Dedifferentiated amniotic fluid mesenchymal stem cell (primary cell): ENCODE measurements around the gene MAD1L1.

Source experiments
- DNase-seq: peaks from one replicate; pipeline ENCODE4 v3.0.0-alpha.2; 2016; ENCODE audit errors: extremely low spot score

MAD1L1 gene

DNA sequence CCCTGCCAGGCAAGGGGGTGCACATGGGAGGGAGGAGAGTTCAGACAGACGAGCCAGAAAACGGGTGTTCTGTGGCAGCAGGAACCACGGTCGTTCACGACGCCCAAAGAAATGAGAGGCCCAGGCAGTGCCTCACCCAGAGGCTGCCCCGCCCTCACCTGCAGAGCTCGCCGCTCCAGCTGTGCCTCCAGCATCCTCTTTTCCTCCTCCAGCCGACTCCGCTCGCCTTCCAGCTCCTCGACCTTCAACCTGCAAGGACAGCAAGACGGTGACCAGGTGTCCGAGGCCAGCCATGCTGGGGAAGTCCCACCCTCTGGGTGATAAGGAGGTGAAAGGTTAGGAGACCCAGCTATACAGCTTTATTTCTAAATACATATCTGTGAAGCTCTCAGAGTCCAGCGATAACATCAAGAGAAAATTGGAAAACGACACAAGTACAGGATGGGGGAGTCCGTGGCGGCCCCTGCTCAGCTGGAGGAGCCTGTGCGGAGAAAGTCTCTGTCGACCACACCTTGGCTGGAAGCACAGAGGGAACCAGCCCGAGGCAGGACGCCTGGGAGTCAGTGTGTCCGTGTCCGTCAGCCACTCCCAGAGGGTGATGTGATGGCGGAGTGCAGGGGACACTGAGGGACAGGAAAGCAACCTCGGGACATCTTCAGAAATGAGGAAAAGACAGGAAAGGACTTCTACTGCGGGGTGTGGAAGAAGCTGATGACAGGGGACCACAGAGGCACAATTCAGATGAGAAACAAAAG lies 275.1 kb downstream of the MAD1L1 start:
- no peak for DNase-seq

DNA sequence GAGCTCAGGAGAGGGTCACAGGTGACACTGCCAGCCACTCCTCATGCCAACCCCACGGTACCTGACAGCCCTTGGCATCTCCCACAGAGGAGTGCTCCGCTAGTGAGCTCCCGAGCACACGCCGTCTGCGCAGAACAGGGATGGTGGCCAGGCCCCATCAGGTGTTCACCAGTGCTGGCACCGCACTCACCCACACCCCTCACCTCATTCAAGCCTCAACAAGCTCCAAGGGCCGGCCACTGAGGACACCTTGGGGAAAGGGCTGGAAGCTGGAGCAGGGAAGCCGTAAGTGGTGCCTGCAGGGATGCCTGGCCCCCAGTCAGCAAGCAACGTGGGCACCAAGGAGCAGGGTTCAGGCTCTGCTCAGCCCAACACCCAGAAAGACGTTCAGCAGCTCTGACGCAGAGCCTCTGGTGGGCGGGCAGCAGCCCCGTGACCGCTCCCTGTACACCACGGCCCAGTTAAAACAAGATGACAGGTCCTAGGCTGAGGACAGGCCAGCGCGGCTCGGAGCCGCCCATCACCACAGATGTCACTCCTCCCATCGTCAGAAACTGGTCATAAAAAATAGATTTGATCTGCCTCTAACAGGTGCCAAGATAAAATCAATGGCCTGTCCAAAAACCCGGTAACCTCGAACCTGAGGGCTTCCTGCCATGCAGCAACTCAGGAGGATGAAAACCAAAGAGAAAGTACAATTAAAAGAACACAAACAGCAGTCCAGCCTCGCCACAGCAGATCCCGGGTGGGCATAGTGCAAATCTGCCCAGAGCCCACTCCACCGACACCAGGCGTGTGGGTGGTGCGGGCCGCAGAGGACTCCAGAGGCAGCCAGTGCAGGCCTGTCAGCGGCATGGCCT lies 275.9 kb downstream of the MAD1L1 start:
- DNase-seq = no peak

DNA sequence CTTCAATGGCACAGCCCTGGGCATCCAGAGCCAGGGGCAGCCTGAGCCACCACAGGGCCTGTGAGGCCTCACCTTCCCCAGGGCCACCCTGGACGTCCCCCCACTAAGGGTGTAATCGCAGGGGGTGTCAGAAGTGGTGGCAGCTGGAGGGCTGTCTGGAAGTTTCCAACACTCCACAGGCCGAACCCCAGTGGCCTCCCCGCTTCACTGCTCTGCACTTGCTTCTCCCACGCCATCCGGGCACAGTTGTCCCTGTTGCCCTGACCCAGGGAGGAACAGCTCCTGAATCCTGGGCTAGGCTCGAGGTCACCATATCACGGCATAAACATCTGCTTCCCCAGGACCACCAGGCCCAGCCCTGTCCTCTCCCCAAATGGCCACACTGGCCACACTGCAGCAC lies 276.6 kb downstream of the MAD1L1 start:
- DNase-seq = no peak

DNA sequence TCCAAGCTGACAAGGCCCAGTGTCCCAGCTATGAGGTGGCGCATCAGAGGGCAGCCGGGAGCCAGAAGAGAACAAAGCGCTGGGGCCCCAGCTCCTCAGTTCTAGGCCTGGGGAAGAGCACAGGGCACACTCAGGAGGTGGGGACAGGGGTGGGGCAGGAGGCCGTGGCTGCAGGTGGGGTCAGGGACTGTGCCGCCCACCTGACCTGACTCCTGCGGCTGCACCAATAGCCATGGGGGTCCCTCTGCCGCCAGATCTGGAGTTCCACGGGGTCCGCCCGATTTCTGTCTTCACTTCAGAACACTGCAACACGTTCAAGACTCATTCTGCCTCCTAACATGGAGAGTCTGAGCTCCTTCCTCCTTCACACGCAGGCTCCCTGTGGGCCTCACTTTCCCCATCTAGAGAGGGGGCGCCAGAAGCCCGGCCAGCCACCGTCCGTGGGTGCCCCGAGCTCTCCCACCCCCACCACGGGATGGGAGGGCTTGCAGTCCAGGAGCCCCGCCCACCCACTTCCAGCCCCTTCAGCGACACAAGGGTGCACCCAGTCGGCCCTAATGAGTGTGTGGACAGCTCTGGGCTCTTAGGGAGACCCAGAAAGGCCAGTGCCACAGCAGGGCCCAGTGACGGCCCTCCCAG lies 278.3 kb downstream of the MAD1L1 start:
- no peak for DNase-seq

DNA sequence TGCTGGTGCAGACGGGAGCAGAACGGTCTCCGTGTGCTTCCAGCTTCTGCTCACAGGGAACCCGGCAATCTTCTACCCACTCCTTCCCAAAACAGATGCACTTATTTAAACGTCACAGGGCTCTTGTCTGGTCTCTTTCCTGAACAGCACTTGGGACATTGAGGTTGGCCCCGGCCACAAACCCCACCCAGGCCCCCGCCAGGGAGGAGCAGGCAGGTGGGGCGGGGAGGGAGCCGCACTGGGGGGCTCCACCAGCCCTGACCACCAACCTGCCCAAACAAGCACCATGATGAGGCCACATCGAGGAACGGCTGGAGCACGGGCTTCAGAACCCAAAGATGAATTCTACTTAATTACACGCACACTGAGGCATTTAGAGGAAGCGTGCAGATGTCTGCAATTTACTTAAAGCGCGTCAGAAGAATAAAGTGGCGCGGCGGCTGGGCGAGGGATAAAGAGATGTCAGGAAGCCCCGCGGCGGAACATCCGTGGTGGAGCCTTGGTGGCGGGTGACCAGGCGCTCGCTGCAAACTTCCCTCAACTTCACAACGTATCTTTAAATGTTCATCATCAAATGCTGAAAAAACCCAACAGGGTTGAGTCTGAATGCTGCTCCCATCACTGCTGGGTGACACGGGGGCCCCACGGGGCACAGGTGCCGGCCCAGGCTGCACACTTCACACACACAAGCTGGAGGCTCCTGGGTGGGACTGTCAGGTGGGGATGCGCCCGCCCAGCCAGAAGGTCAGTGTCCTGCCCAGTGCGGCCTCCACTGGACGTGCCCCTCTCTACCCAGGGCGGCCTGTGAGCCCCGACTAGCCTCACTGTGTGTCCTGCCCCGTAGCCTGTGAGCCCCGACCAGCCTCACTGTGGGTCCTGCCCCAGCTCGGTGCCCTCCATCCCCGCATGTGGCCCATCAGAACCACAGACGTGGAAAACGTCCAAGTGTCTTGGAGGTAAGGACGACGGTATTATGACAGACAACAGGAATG lies 279.2 kb downstream of the MAD1L1 start:
- DNase-seq = no peak

DNA sequence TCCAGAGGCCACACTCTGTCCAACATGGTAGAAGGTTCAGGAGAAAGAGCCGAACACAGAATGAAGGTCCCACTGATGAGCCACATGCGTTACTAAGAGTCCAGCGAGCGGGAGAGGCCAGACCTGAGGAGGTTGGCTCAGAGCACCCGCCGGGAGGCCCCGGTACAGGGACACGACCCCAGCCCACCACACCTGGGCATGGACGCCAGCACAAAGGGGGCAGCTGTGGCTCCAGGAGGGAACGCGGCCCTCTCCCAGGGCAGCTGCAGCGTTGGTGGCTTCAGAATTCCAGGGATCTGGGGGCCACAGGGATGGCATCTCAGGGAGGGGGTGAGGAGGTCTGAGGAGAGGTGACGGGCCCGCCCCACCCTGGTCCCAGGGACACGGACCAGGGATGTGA lies 280.0 kb downstream of the MAD1L1 start:
- DNase-seq = no peak

DNA sequence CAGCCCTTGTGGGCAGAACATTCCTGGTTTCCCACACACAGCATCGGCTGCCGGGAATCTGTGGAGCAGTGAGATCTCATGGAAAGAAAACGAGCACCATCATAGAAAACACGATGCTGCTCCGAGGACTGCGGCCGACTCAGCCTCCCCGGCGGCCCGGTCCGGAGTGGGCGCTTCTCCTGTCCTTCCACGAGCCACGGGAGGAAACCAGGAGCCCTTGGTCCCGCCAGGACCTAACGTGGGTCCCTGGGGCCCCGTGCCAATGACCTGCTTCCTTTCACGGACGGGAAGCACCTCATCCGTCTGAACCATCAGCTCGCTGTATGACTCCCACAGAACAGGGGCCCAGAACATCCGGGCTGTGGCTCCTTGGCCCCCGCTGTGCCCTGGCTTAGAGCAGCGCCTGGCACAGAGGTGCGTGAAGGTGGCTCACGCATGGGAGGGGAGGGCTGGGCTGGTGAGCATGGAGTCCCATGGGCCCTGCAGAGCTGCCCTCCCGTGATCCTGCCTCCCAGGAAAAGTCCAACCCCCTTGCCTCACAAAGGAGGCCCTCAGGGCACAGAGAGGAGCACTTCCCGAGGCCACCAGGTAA lies 280.5 kb downstream of the MAD1L1 start:
- no peak for DNase-seq

DNA sequence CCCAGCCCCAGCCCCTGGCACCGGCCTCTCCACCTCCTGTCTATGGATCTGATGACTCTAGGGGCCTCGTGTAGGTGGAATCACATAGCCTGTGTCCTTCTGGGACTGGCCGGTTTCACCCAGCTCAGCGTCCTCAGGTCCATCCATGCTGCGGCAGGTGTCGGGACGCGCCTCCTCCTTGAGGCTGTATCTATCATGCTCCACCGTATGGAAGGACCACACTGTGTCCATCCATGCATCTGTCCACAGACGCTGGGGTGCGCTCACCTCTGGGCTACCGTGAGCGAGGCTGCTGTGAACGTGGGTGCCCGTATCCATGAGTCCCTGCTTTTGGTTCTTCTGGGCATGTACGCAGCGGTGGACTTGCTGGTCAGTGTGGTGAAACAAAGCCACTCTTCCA lies 281.1 kb downstream of the MAD1L1 start:
- DNase-seq = no peak

DNA sequence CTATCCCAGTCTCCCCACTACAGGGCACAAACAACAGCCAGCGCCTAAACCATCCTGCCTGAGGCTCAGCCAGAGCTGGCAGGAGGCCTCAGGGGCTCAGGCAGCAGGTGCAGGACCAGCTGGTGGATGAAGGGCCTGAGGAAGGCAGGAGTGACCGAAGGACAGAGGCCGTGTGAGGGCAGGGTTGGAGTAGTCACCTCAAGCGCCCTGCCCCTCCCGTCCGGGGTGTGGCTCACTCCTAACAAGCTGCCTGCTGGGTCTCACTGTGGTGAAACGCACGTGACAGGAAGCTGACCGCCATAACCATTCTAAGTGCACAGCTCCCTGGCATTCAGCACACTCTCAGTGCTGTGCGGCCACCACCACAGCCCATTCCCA lies 281.6 kb downstream of the MAD1L1 start:
- no peak for DNase-seq

DNA sequence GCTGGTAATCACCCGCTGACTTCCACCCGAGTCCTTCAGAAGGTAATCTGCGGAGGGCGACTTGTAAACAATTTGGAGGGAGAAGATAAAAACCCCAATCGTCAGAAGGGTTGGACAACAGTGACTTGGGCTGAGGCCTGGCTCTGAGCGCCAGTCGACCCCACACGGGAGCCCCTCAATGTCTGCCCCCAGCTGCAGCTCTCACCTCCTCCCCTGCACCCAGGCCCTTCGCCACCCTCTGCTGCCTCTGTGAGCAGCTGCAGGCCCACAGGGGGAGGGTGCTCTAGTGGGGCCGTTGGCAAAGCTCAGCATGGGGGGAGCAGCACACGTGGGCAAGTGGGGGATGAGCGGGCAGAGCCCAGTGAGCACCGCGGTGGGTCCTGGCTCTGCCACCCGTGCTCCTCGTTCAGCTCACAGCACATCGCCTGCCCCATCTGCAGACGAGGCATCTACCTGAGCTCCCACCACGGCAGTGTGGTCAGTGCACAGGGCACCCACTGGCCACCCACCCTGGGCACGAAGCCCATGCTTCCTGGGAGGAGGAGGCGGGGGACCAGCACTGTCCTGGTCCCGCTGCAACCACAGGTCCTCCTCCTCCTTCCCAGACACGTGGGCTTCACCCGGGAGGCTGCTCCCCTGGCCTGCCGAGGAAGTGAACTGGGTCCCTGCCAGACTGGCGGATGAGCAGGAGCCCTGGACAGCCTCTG lies 282.1 kb downstream of the MAD1L1 start:
- DNase-seq = no peak

DNA sequence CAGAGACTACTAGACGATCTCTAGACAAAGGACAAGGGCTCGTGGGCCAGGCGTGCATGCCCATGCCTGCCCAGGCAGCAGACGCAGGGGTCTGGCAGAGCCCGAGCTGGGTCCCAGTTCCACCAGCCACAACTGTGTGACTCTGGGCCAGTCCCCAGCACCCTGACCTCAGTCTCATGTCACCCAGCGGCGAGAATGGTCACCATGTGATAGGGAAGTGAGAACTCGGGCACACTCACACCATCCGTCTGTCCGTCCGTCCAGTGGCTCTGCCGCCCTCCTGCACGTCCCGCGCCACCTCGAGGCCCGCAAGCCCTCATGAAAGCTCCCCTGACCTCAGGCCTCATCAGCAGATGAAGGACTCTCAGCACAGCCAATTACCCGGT lies 282.7 kb downstream of the MAD1L1 start:
- no peak for DNase-seq

DNA sequence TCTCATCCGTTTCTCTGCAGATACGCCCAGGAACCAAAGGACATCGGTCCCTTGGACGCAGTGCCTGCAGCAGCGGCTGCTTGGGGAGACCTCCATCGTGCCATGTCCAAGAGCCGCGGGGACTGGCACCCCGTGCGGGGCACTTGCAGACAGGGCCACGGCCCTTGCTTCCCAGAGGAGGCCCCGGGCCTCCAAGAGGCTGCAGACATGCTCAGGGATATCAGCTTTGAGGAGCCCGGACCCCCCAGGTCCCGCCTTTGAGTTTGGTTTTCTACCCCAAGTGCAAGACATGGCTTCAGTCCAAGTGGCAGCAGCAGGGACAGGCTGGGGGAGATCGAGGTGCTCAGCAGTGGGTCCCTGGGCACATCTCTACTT lies 283.1 kb downstream of the MAD1L1 start:
- DNase-seq = no peak

DNA sequence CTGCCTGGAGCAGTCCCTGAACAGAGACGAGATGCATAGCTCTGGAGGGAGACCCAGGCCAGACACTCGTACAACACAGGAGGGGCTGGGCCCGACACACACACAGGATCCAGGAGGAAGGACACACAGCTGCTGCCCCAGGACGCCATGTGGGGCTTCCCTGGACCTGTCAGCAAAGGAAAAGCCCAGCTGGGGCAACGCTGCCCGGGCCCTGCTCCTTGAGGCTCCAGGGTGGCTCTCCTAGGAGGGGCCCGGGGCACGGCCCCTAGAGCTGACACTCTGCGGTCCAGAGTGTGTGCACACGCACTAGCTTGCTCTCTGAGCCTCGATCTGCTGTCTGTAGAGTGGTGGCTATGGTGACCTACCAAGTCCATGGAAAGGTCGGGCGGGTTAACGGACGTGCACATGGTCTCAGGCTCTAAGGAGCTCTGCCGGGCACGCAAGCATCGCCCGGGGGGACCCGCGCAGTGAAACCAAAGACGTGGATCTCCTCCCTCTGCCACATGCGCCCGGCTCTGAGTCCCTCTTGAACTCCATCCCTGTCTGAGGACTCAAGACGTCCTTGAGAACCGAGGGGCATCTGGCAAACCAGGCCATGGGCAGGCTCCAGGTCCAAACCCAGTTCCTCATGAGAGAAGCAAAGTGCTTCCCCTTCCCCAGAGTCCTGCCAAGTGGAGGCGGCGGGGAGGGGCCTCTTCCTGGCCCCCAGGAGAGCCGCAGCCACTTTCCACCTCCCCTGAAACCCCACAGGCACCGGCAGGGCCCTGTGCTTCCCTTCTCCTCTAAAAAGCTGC lies 283.7 kb downstream of the MAD1L1 start:
- DNase-seq = no peak

DNA sequence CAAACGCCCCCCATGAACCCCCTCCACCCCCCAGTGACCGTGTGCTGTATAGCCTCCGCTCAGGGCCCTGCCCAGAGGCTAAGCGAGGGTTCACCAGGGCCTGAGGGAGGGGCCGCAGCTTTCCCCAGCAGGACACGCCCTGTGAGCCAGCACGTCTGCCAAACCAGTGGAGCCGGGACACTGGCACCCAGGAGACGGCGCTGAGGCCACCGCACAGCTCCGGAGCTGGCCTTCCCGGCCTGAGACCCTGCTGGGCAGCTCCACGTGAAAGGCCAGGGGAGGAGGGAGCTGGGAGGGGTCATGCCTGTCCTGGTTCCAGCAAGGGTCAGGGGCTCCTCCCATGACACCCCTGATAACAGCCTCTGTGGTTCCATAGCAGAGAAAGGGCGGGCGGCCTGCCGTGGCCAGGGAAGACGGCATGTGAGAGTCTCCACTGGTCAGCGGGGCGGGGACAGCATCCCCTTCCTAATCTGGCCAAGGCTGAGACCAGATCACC lies 284.4 kb downstream of the MAD1L1 start:
- no peak for DNase-seq

DNA sequence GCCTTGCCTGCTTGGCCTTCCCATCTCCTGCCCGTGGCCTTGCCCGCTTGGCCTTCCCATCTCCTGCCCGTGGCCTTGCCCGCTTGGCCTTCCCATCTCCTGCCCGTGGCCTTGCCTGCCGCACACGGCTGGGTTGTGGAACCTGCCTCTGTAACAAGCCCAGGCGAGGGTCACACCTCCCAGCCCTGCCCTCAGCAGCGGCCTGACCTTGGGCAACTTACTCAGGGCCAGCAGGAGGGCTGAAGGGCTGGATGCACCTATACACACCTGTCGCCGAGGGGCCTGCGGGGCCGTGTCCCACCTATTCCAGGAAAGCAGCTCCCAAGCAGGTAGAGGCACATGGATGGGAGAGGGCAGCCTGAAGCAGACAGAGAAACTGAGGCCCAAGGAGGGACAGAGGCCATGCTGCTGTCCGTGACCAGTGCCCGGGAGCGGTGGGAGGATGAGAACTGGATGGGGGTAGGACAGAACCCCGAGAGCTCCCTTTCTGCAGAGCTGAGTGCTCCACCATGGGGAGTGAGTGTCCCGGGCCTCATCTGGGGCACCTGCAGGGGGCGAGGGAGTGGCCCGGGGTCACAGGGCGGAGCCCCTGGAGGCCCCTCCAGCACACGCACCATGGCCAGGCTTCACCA lies 285.0 kb downstream of the MAD1L1 start:
- DNase-seq = no peak

DNA sequence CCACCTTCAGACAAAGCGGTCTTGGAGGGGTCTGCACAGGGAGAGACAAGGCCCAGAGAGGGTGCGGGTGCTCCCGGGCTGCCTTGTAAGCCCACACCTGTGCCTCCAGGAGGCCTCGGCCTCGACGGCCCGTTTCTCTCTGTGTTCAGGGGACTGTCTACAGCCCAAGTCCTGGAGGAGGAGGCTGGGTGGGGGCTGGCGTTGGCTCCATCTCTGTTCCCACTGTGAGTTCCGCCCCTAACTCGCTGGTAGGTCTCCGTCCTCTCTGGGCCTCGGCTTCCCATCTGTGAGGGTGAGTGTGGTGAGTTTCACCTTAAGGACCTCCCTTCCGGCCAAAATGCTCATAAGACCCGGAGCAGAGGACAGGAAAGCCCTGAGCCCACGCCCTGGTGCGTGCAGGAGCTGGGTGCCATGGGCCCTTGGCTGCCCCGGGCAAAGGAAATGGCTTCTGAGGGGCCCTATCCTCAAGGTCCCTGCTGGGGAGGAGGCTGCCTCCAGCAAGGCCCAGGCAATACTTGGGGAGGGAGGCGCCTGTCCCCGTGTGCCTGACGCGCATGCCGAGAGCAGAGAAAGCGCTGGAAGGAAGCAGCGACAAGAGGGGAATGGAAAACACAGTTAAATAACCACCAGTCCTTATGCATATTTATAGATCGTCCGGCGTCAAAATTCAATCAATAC lies 285.8 kb downstream of the MAD1L1 start:
- no peak for DNase-seq

DNA sequence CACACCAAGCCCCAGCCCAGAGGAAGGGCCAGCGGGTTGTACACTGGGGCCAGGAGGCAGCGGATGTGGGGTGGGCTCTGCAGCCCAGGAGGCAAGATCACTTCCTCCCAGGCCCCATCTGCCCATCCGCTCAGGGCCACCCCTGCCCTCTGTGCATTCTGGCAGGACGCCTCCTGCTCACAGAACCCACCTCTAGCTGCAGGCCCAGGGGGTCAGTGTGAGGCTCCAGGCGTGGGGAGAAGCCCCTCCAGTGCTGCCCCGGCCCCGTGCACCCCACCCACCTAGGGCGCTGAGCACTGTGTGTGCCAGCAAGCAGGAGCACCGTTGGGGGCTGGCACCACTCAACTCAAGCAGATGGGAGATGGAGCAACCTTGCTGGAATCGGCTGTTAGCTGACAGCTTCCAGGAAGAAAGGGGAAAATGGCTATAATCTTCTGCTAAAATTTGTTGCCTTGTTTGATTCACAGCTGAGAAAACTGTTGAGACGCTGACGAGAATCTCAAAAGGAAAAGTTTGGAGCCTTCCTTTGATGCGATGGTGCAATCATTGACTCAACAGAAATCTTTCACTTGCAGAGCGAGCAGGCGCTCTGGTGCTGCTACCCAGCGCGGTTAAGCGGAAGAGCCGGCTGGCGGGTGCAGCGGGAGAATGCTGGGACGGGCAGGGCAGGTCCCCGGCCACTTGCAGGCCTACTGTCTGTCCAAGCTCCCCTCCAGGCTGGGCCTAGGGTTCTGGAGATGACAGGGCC lies 286.5 kb downstream of the MAD1L1 start:
- no peak for DNase-seq

DNA sequence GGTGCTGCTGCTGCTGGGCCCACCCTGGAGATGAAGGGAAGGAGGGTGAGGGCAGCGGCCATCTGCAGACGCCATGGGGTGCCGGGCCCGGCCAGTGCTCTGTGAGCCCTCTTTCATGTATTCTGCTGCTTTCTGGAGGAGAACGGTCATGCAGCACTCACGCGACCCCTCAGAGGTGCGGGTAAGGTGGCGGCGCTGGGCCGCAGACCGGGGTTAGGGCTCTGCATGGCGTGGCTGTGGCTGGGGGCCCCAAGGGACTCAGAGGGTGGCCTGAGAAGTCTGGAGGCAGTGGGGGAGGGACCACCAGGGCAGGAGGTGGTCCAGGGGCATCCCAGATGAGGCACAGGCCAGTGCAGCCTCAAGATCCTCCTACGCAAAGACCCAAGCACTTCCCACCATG lies 287.2 kb downstream of the MAD1L1 start:
- DNase-seq = no peak
